CD4-positive, alpha-beta T cell treated with Interleukin-15 for 4 hours (primary cell): Measurements from ENCODE around the gene CHID1.
A peak's percentile ranks its signal among the peaks of the same experiment; 100 is the strongest.

Experiments used
- DNase-seq: peaks from one replicate; pipeline ENCODE4 v3.0.0-alpha.2; 2020; ENCODE audit warnings: low spot score

CHID1 gene

DNA sequence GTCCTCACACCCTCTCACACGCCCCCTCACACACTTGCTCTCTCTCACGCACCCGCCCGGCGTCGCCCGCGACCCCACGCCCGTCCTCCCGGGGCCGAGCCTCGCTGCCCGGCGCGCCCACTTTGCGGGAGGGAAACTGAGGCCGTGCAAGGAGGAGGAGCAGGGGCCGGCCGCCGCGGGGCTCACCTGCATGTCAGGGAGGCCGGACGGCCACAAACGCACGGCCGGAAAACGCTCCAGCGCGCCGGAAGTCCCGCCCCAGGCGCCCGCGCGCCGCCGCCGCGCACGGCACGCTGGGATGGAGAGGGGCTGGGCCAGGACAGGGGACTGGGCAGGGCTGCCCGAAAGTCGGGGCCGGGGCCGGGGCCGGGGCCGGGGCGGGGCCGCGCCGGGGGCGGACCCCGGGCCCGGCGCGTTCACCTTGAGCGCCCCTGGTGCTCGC is at the start of gene CHID1:
Gene CHID1 (minus strand): TSS at position 222 of the 442 bp plus-strand sequence. CDS start 5,994 bp downstream, outside the sequence.
- DNase-seq, result peak; percentile 86

DNA sequence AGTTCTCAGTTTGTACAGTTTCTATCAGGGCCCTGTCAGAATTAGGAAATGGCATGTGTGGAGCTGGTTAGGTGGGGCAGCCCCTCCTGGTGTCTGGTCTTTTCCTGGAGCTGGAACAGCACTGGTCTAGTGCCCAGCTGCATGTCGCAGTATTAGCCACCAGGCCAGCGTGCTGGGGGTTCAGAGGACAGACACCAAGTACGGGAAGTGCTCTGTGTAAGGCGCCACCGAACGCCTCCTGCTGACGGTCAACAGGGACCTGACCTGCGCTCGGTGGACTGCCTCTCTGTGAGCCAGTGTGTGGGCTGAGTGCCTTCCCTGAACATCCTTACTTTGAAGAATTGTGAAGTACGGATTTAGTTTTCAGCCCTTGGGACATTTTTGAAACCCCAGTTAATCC is 49.0 kb upstream of the CHID1 start:
- no peak for DNase-seq

DNA sequence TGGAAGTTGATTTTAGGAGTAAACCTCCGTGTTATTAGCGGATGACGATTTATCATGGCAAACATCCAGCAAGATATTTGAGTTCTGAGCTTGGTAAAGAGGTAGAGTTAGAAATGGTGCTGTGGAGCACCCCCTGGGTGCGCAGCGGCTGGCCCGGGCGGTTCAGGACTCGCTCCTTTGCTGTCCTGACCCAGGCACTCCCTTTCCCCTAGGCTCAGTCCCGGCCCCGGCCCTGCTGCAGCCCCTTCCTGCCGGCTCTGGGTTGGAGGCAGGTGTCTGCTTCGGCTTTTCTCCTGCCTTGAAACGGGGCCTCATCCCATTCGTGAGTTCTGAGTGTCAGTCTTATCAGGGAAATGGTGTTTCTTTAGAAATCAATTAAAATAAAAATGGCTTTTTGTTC is 48.4 kb upstream of the CHID1 start:
- DNase-seq, result no peak

DNA sequence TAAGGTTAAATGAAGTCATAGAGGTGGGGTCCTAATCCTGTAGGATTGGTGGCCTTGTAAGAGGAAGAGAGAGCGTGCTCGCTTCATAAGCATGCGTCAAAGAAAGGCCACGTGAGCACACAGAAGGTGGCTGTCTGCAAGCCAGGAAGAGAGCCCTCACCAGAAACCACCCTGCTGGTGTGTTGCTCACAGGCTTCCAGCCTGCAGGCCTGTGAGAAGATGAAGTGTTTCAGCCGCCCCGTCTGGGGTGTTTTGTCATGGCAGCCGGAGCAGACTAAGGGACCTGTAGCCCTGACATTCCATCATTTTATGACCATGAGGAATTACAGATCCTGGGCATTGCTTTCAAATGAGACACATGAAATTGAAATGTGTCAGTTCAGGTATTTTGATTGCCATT is 47.5 kb upstream of the CHID1 start:
- no peak for DNase-seq

DNA sequence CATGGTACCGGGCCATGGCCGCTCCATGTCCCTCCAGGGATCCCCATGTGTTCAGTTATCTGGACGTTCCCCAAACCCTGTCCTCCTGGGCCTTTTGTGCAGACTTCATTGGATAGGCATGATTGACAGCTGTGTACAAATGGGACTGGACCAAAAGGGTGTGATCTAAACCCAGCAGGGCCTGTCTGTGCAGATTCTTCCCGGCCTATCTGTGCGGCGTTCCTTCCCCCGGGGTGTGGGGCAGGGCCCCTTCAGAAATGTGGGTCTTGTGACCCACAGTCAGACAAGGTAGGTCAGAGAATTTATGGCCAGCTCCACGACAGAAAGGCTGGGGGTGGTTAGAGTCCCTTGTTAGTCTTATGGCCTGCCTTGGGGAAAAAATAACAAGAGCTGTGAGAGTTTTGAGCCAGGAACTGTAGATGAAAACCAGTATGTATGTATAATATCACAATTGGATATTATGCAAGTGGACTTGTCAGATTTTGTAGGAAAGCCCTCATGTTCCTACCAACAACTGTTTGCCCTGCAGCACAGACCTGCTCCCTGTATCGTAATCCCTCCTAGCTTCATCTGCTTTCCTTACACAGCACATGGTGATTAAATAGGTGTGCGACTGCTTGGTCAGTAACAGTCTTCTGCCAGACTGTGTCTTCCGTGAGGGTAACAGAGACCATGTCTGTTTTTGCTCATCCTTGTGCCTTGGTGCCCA is 46.8 kb upstream of the CHID1 start:
- no peak for DNase-seq

DNA sequence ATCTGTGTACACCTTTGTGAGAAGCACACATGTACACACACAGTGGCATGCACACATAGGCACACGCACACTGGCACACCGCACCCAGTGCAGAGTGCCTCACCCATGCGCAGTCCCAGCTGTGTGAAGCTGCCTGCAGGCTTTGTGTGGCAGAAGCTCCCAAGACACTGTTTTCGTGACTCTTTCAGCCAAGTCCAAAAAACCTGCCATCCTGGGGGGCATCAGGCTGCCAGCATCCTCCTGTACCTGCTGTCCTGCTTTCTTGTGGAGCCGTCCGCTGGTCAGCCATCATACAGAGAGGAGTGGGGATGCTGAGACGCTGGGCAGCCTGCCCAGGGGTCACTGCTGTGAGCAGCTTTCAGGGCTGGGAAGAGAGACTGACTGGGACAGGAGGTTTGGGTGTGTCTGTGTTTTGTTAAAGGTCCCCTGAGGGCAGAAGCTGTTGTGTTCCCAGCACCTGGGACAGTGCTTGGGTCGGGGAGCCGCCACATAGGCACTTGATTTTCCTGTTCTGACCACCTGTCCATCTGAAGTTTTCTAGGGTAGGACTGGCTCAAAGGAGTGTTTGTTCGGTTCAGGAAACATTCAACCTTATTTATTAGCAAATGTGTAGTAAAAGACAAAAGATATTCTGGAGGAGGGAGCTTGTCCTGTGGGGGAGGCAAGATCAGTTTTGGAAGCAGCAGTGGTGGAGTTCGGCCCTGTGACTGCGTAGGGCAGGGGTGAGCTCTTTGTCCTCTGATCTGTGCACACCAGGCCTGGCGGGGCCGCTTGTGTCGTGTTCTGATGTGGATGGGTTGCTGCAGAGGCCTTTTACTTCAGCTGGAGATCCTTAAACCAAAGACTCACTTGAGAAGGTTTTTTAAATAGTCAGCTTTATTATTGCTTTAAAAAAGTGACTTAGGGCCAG is 44.8 kb upstream of the CHID1 start:
- DNase-seq, result no peak

DNA sequence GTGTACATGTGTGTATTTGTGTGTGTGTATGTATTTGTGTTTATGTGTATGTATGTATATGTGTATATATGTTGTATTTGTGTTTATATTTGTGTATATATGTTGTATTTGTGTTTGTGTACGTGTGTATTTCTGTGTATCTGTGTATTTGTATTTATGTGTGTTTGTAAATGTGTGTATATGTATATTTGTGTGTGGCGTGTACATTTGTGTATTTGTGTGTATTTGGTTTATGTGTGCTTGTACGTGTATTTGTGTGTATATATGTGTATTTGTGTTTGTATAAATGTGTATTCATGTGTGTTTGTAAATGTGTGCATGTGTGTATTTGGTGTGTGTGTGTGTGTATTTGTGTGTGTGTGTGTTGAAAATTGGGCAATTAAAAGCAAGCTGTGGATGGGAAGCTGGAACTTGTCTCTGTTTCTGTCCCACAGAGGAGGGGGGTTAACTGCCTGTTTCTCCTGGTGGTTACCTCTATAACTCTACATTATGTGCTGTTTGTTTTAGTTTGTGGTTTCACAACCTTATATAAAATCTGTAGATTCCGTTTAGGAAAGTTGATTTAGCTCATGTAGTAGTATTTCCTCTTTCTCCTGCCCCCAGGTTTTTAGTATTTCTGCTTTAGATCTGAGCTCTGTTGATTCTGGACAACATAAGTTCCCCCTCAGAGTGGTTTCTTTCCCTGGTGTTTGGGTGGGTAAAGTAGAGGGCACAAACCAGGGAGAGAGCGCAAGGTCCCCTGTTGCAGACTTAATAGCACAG is 44.0 kb upstream of the CHID1 start:
- DNase-seq, result no peak

DNA sequence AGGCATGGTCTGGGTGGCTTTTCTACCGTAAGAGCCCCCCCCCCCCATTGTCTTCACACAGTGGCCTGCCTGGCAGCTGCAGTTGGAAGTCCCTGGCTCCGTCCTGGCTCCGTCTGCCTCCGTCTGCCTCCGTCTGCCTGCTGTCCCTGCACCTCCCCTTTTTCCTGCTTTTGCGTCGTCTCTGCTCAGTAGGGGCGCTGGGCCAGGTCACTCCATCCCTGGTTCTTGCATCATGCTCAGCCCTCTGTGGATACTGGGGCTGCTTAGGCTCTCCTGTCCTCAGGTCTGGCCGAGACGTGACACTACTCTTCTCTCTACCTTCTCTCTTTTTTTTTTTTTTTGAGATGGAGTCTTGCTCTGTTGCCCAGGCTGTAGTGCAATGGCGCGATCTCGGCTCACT is 42.9 kb upstream of the CHID1 start:
- DNase-seq, result no peak

DNA sequence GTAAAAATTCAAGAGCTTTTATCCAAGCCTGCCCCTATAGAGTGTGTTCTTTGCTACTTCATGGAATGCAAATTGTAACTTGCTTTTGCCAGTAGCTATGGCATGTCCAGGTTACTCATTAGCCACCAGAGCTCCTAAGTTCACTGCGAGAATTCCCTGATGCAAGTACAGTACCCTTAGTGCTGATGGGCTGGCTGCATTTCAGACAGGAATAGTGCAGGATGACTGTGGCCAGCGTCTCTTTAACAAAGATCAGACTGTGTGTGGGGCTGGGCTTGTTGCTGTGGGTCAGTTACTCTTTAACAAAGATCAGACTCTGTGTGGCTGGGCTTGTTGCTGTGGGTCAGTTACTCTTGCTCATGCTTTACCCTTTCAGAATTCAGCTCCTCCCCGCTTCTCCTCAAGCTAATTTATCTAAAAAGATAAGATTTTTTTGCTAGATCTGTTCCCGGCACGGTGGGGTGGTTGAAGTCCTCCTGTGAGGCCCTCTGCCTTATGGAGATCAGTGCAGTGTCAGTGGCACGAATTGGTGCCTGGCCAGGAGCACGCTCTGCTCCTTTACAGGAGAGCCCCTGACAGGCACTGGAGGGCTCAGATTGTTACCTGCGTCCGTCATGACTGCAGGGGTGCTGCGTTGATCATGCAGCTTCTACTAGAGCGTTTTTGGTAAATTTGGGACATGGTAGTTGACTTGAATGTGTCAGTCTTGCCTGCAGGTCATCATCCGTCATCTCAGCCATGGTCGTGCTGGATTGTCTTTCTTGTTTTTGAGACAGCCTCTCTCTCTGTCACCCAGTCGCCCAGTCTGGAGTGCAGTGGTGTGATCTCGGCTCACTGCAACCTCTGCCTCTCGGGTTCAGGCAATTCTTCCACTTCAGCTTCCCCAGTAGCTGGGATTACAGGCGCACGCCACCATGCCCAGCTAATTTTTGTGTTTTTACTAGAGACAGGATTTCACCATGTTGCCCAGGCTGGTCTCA is 42.1 kb upstream of the CHID1 start:
- no peak for DNase-seq

DNA sequence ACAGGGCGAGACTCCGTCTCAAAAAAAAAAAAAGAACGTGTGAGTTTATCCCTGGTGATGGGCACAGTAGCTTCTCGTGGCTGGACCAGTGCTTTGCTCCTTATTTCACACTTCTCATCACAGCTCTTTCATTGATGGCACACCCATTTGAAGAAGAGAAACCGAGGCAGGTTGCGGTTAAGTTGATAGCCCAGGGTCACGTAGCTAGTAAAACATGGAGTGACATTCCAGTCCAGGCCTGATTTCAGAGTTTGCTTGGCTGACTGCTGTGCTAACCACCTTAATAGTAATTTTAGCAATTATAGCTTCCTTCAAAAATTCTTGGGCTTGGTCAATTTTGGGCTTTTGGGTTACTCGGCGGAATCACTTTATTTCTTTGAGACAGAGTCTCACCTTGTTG is 40.9 kb upstream of the CHID1 start:
- DNase-seq, result no peak

DNA sequence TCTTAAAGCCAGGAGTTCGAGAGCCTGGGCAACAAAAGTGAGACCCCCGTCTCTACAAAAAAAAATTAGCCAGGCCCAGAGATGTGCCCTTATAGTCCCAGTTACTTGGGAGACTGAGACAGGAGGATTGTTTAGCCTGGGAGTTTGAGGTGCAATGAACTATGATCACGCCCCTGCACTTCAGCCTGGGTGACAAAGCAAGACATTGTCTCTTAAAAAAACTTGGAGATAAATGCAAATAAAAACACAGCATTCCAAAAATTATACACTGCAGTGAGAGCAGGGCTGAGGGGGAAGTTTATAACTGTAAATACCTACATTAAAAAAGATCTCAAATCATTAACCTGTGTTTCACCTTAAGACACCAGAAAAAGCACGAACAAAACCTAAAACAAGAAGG is 37.1 kb upstream of the CHID1 start:
- no peak for DNase-seq

DNA sequence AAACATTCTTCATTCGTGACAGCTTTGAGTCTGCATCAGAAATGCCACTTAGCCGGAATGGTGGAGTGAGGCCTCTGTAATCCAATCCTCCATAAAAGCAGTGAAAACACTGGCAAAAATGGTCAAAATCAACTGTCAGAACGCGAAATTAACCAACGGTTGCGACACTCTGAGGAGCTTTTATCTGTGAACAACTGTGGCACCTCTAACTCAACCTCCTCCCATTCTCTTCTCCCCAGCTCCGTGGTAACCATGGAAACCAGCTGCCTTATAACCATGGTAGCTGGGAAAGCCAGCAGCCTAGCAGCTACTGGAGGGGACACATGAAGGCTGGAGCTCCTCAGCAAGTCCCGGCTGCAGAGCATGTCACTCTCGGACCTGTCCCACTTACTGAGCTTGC is 35.4 kb upstream of the CHID1 start:
- DNase-seq, result no peak

DNA sequence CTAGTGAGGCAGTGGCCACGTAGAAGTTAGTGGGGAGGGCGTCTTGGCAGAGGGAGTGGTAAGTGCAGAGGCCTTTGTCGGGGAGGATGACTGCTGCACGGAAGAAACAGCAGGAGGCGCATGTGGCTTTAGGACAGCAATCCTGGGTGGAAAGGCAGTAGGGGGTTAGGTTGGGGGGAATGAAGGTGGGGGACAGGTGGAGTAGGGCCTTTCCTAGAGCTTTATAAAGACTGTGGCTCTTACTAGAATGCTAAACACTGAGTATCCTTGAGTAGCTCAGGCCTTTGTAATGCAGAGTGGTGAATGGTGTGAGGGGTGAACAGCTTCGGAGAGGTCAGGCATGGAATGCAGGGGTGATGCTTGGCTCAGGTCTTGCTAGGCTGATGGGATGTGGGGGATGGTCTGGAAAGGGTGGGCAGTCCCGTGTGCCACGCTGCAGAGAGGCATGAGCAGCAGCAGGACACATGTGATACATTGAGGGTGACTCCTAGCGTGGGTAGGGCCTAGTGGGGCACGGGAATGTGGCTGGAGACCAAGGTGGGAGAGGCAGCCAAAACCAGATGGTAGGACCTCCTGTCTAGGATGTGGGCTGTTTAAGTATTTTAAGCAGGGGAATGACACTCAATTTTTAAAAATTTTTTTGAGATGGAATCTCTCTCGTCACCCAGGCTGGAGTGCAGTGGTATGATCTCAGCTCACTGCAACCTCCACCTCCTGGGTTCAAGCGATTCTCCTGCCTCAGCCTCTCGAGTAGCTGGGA is 34.3 kb upstream of the CHID1 start:
- no peak for DNase-seq

DNA sequence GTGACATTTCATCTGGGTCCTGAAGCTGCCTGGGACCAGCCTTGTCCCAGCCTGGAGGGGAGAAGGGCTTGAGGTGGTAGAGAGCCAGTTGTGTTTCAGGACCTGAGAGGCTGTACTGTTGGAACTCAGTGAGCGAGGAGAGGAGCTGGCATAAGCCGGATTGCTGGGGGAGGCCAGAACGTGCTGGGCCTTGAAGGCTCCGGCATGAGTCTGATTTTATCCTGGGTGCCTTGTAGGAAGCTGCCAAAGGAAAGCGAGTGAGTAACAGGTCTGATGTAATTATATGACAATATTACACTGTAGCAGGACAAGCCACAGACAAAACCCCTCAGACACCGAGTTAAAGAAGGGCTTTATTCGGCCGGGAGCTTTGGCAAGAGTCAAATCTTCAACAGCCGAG is 32.2 kb upstream of the CHID1 start:
- no peak for DNase-seq

DNA sequence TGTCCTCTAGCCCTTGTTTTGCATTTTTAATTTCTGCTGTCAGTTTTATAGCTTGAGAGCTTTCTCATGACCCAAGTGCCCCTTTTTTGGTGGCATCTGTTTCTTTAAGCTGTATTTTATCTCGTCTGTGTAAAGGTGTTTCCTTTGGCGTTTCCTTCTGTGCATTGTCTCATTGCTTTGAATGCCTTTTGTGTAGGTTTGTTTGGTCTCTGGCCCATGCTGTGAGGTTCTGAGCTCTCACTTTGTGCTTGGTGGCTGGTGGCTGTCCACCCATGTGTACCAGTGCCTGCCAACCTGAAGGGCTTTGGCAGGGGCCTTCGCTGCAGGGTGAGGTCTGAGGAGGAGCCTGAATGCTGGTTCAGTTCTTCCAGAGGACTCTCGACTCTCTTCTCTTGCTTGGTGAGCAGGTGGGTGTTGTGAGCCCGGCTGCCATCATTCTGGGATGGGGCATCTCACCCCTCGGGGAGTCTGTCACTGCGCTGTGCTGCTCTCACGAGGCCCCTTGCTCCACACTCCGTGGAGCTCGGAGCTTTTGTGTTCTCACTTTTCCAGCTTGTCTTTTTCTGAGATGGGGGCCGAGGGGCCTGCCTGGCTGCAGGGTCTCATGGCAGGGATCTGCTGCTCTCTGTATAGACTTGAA is 30.0 kb upstream of the CHID1 start:
- no peak for DNase-seq

DNA sequence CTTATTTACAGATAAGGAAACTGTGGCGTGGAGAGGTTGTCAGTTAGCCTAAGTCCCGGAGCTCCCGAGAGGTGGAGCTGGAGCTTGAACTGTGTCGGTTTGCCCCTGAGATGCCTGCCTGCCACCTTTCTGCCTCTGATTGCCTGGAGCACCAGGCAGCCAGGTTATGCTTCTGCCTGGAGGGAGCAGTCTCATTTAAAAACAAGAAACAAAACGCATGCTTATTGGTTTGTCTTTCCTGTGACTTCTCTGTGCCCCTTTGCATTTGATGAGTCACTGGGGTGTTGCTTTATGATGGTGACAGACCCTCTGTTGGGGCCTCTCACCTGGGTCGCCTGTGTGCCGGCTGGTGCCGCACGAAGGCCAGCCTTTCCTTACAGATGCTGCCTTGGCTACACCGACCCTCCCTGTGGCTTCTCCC is 27.2 kb upstream of the CHID1 start:
- no peak for DNase-seq

DNA sequence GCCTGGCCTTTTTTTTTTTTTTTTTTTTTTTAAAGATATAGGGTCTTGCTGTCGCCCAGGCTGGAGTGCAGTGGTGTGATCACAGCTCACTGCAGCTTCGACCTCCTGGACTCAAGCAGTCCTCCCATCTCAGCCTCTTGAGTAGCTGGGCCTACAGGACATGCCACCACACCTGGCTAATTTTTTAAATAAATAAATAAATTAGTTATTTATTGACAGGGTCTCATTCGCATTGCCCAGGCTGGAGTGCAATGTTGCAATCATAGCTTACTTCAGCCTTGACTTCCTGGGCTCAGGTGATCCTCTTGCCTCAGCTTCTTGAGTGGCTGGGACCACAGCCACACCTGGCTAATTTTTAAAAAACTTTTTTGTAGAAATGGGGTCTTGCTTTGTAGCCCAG is 25.6 kb upstream of the CHID1 start:
- no peak for DNase-seq

DNA sequence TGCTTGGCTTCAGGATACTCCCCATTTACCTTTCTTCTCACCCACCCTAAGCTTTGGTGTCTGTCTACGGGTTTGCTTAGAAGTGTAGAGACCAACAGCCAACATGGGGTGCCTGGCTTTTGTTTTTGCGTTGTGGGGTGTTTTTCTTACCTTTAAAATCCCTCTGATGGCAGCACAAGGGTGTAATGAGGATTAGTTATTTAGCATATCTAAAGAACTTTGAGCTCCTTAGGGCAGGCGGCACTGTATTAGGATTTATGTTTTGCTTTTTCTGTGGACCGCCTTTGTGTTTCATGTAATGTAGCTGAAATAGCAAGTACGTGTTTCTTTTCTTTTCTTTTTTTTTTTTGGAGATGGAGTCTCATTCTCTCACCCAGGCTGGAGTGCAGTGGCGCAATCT is 23.9 kb upstream of the CHID1 start:
- no peak for DNase-seq

DNA sequence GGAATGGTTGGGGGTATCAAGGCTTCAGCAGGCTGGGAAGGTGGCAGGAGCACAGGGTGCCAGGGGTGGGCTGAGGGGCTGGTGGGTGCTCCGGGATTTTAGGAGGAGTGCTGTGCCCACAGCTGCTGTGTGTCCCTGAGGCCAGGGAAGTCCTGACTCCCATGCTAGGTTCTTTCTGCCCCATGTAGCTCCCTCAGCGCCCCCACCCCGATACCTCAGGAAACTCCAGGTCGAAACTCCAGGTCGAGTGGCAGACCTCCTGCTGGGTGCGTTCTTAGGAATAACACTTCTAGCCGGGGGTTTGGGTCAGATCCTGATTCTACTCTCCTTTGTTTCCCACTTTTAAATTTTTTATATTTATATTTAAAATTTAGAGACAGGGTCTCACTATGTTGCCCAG is 23.3 kb upstream of the CHID1 start:
- DNase-seq, result no peak
